ENCODE data around the gene CD300LG. TPM values are rescaled to one million over a fixed set of nuclear protein-coding genes. Genes with fewer than 3 reads are reported as not detected.

CD300LG gene
- total RNA-seq, 1 donor from 2014 or later, result not detected

DNA sequence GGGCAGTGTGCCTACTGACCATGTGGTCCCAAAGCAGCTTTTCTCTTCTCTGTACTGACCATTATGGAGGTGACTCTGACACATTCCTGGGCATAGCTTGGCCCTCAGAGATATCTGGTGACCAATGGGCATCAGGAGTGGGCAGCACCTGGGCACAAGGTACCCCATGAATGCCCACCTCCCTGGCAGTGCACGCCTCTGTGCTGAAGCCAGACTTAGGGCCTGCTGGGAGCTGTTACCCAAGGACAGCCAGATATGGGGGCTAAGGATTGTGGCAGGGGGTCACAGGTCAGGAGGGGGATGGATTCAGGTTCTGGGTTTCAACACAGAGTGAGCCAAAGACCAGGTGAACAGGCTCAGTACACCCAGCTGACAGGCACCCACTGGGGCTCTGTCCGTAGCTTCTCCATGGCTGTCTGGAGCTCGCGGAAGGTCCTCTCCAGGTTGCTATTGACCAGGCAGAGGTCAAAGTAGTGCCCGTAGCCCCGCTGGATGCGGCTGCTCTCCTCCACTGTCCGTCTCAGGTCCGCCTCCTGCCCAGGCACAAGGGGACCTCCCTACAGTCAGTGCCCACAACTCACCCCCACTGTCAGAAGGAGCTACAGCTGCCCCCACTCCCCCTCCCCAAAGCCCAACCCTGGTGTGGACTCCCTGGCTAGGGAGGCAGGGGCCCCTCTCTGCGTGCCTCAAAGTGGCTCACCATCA, 30.6 kb downstream of the CD300LG start:
- no peak overlapping the region for H2AFZ ChIP-seq (ENCODE audit: low read depth, low read length)
- no peaks in the 10 kb centered on the region for H3K36me3 ChIP-seq (ENCODE audit: insufficient read depth, low read length)
- peaks cover 3% of the 10 kb centered on the region for H3K4me1 Mint-ChIP-seq (ENCODE audit: low read depth, unreplicated experiment)
- H3K27me3 Mint-ChIP-seq (ENCODE audit: low read depth, unreplicated experiment), result peaks cover 18% of the 10 kb centered on the region
- TF ChIP-seq EZH2 (IDR thresholded peaks at IDR 0.05; ENCODE audit: insufficient read depth, low read length) (no peak), CTCF (IDR thresholded peaks at IDR 0.05; ENCODE audit: insufficient read depth, low read depth, low read length) (no peak)
- FAIRE-seq, result no peak
- H3K27ac ChIP-seq (ENCODE audit: low read depth, low read length), result no peak overlapping the region
- H3K4me2 ChIP-seq (ENCODE audit: low read length), result no peak overlapping the region
- no peak for DNase-seq (ENCODE audit: low read depth)
- H3K9me3 Mint-ChIP-seq (ENCODE audit: unreplicated experiment), result peaks cover 3% of the 10 kb centered on the region
- H4K20me1 ChIP-seq (ENCODE audit: insufficient read depth, low read length), result no peaks in the 10 kb centered on the region
- H3K4me3 Mint-ChIP-seq (ENCODE audit: unreplicated experiment), result no peak overlapping the region
- no peak overlapping the region for H3K9ac ChIP-seq (ENCODE audit: low read length)
- H3K36me3 Mint-ChIP-seq (ENCODE audit: low read depth, unreplicated experiment), result peaks cover 14% of the 10 kb centered on the region
- H3K4me3 ChIP-seq (ENCODE audit: insufficient read depth, low read depth, low read length), result no peak overlapping the region
- H3K9me3 ChIP-seq (ENCODE audit: insufficient read depth, low read depth, low read length), result no peaks in the 10 kb centered on the region
- no peaks in the 10 kb centered on the region for H3K79me2 ChIP-seq (ENCODE audit: insufficient read depth, low read length)
- H3K4me1 ChIP-seq (ENCODE audit: insufficient read depth, low read length), result peaks cover 3% of the 10 kb centered on the region
- peaks cover 8% of the 10 kb centered on the region for H3K27me3 ChIP-seq (ENCODE audit: insufficient read depth, low read length)
- H3K27ac Mint-ChIP-seq (ENCODE audit: unreplicated experiment), result no peak overlapping the region

- no peak overlapping the region for H3K27ac ChIP-seq (ENCODE audit: low read depth, low read length)
- Mint-ChIP-seq H3K27me3 (ENCODE audit: low read depth, unreplicated experiment) (peaks cover 14% of the 10 kb centered on the region), H3K4me1 (ENCODE audit: low read depth, unreplicated experiment) (peaks cover 3% of the 10 kb centered on the region), H3K4me3 (ENCODE audit: unreplicated experiment) (no peak overlapping the region), H3K9me3 (ENCODE audit: unreplicated experiment) (peaks cover 2% of the 10 kb centered on the region), H3K27ac (ENCODE audit: unreplicated experiment) (peak overlapping the region; percentile 78), H3K36me3 (ENCODE audit: low read depth, unreplicated experiment) (peaks cover 16% of the 10 kb centered on the region)
- no peaks in the 10 kb centered on the region for H3K9me3 ChIP-seq (ENCODE audit: insufficient read depth, low read depth, low read length)
- FAIRE-seq (peak; percentile 78), DNase-seq (ENCODE audit: low read depth) (peak; percentile 70)
- H2AFZ ChIP-seq (ENCODE audit: low read depth, low read length), result no peak overlapping the region
- no peaks in the 10 kb centered on the region for H3K36me3 ChIP-seq (ENCODE audit: insufficient read depth, low read length)
- H3K4me3 ChIP-seq (ENCODE audit: insufficient read depth, low read depth, low read length), result no peak overlapping the region
- H3K79me2 ChIP-seq (ENCODE audit: insufficient read depth, low read length), result no peaks in the 10 kb centered on the region
- no peak for TF ChIP-seq EZH2 (IDR thresholded peaks at IDR 0.05; ENCODE audit: insufficient read depth, low read length)
- peak; percentile 72 for TF ChIP-seq CTCF (IDR thresholded peaks at IDR 0.05; ENCODE audit: insufficient read depth, low read depth, low read length)
- H3K4me2 ChIP-seq (ENCODE audit: low read length), result no peak overlapping the region
- no peak overlapping the region for H3K9ac ChIP-seq (ENCODE audit: low read length)
- H3K27me3 ChIP-seq (ENCODE audit: insufficient read depth, low read length), result peaks cover 8% of the 10 kb centered on the region
- peaks cover 3% of the 10 kb centered on the region for H3K4me1 ChIP-seq (ENCODE audit: insufficient read depth, low read length)
- H4K20me1 ChIP-seq (ENCODE audit: insufficient read depth, low read length), result no peaks in the 10 kb centered on the region
These were observed 31.5 kb downstream of the CD300LG start for GRCh38 chr17:43878260-43879175.
